GM18526 (cell line): ENCODE data around the gene TNFRSF19.

Experiments
- POLR2A ChIP-seq: IDR thresholded peaks from 3 replicates; pipeline ENCODE4 v1.6.1; 2011; ENCODE audit not compliant: insufficient read length; ENCODE audit errors: extremely low read depth

Gene TNFRSF19

GRCh38 chr13:23697772-23698313 lies 127.6 kb downstream of the TNFRSF19 start:
- no peak for TF ChIP-seq POLR2A

DNA sequence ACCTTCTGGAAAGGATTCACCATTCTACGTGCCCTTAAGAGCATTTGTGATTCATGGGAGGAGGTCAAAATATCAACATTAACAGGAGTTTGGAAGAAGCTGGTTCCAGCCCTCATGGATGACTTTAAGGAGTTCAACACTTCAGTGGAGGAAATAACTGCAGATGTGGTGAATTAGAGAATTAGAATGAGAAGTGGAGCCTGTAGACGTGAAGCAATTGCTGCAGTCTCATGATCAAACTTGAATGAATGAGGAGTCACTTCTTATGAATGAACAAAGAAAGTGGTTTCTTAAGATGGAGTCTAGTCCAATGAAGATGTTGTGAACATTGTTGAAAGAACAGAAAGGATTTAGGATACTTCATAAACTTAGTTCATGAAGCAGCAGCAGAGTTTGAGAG lies 129.1 kb downstream of the TNFRSF19 start:
- TF ChIP-seq POLR2A: no peak

GRCh38 chr13:23701186-23701585 lies 131.0 kb downstream of the TNFRSF19 start:
- no peak for TF ChIP-seq POLR2A

DNA sequence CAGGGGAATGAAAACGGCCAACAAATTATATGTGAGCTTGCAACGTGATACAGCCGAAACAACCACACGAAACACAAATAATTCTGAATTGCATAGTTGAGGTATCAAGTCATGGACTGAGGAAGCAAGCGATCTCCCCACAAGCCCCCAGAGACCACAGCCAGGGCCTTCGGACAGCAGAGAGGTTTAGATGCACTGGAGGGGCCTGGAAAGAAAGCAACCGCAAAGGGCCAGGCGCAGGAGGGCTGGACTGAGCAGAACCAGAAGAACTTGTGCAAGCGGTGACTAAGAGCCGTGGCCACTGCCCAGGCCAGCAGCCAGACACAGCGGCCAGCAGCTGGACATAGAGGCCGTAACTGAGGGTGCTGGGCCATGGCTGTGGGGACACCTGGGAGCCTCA lies 131.4 kb downstream of the TNFRSF19 start:
- TF ChIP-seq POLR2A: no peak

GRCh38 chr13:23703246-23703860 lies 133.1 kb downstream of the TNFRSF19 start:
- no peak for TF ChIP-seq POLR2A

DNA sequence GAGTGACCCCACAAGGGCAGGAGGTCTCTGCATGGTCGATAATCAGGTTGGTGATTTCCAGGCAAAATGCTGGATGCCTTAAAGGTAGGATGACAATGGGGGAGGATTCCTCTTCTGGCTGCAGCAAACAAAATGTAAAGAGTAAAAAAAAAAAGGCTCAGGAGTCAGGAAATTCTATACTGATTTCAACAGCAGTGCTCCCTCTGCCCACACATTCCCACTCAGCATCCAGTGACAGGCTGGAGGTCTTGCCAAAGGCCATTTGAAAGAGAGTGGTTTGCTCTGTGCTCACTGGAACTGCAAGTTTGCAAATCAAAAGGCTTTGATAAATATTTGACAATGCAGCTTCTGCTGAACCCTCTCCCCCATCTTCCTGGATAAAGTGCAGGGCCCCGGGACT lies 135.4 kb downstream of the TNFRSF19 start:
- no peak for TF ChIP-seq POLR2A

DNA sequence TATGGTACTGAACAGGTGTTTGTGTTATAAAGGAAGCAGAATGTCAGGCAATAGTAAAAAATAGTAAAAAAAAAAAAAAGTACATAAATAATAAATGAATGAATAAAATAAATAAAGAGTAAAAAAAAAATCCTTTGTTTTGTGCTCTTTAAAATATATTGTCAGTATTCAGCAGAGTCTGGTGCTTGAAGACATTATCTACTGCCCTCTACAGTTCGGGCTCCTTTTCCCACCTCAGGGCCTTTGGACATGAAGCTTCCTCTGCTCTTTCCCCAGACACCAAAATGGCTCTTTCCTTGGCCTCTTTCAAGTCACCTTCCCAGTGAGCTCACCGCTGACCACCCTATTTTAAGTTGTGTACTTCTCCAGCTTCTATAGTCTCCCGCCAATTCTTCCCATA lies 137.5 kb downstream of the TNFRSF19 start:
- TF ChIP-seq POLR2A: no peak

GRCh38 chr13:23709536-23709935 lies 139.3 kb downstream of the TNFRSF19 start:
- TF ChIP-seq POLR2A: no peak

DNA sequence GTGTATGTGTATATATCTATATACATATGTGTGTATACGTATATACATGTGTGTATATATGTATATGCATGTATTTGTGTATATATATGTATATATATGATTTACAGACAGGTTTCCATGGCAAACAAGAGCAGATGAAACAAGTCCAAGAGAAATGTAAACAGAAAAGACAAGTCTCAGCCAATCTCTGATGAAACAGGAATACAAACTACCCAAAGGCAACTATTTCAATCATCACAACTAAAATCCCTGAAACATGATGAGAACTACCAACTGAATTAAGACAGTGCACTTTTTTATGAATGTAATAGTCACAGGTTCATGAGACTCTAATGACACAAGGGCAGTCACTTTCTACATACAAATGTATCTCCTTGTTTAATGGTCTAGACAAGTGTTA lies 140.2 kb downstream of the TNFRSF19 start:
- TF ChIP-seq POLR2A: no peak

- no peak for TF ChIP-seq POLR2A
Observed at GRCh38 chr13:23711355-23711754, 141.1 kb downstream of the TNFRSF19 start.

GRCh38 chr13:23714672-23715071 lies 144.5 kb downstream of the TNFRSF19 start:
- TF ChIP-seq POLR2A: no peak

GRCh38 chr13:23715092-23715761 lies 145.0 kb downstream of the TNFRSF19 start:
- TF ChIP-seq POLR2A: no peak

DNA sequence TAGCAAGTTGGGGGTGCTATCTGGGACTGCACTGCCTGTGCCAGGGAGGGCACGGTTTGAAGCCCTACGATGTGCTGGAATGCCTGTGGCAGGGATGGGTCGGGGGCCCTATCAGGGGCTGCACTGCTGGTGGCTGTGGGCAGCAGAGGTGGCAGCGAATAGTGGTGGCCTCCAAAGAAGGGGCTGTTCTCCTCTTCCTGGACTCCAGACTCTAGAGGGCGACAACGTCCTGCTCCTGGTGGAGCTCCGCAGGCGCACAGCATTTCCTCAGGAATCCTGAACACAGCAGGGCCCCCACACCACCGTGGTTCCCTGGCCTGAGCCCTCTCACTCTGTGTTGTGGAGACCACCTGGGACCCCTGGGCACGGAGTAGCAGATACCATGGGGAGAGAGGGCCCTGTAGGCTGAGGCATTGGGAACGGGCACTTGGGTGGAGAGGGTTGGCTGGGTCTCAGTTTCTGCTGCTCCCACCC lies 145.6 kb downstream of the TNFRSF19 start:
- TF ChIP-seq POLR2A: no peak

- no peak for TF ChIP-seq POLR2A
Observed at GRCh38 chr13:23716401-23716800, 146.2 kb downstream of the TNFRSF19 start.

DNA sequence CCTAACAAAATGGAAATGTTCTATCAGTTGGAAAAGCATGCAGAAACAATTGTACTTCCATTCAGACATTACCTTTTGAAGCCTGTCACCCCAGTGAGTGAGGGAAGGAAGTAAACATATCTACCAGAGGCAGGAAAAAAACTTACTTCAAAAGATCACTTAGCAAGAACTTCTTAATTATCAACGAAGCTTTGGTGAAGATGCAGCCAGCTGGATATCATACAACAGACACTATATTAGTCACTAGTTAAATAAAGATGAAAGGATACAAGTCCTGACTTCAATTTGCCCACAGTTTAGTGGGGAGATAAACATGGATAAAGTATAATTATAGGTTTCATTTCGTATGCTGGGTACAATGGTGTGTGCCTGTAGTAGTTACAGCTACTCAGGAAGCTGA lies 148.8 kb downstream of the TNFRSF19 start:
- no peak for TF ChIP-seq POLR2A

- no peak for TF ChIP-seq POLR2A
Observed at GRCh38 chr13:23722726-23723453, 152.7 kb downstream of the TNFRSF19 start.

DNA sequence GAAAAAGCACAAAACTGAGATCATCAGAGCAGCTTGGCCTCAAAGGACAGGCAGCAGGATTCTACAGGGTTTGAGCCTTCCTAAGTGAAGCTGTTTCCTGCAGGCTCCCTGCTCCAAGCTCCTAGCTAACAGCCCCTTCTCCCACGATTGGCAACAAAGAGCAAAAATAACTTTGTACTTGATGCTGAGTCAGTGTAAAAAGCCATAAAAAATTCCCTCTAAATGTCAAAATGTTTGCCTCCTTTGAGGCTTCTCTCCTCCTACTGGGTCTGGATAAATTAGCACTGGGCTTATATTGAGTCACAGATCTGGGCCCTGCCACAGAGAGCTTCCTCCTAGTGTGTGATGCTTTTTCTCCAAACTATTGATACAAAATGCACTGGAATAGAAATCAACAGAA lies 153.3 kb downstream of the TNFRSF19 start:
- TF ChIP-seq POLR2A: no peak
